DOHH2 (cell line): Measurements from ENCODE around the gene SV2B.

Experiments used
- H3F3A ChIP-seq: fragments of 200-600 bp; sonication (generic), shearing (Covaris generic); 2 replicates; pipeline ENCODE4 v1.6.0; 2016; ENCODE audit warnings: antibody characterized with exemption, mild to moderate bottlenecking; ENCODE audit not compliant: control insufficient read depth, insufficient read depth
- H3K27ac ChIP-seq: fragments of 200-600 bp; sonication (generic); 2 replicates; pipeline ENCODE4 v1.5.1; 2014; ENCODE audit warnings: low read depth, mild to moderate bottlenecking, low read length, moderate library complexity
- H3K27me3 ChIP-seq: fragments of 200-600 bp; sonication (generic); 2 replicates; pipeline ENCODE4 v1.6.1; 2014; ENCODE audit warnings: mild to moderate bottlenecking, low read length, mixed read lengths; ENCODE audit not compliant: control insufficient read depth
- H3K36me3 ChIP-seq: fragments of 200-600 bp; sonication (generic); 2 replicates; pipeline ENCODE4 v1.6.1; 2014; ENCODE audit warnings: mild to moderate bottlenecking, low read length, moderate library complexity, mixed read lengths; ENCODE audit not compliant: control insufficient read depth
- H3K4me1 ChIP-seq: fragments of 200-600 bp; sonication (generic); 2 replicates; pipeline ENCODE4 v1.6.1; 2014; ENCODE audit warnings: mild to moderate bottlenecking, low read length, mixed read lengths; ENCODE audit not compliant: control insufficient read depth
- H3K4me2 ChIP-seq: fragments of 200-600 bp; sonication (generic); 2 replicates; pipeline ENCODE4 v1.6.0; 2014; ENCODE audit warnings: mild to moderate bottlenecking, low read length, moderate library complexity
- H3K4me3 ChIP-seq: fragments of 200-600 bp; sonication (generic); 2 replicates; pipeline ENCODE4 v1.5.1; 2014; ENCODE audit warnings: mild to moderate bottlenecking, low read length, mixed read lengths
- H3K79me2 ChIP-seq: fragments of 200-600 bp; sonication (generic); 2 replicates; pipeline ENCODE4 v1.6.1; 2014; ENCODE audit warnings: mild to moderate bottlenecking, low read length, mixed read lengths; ENCODE audit not compliant: control insufficient read depth
- H3K9me2 ChIP-seq: fragments of 200-600 bp; sonication (generic); replicated peaks from 2 replicates; pipeline ENCODE4 v1.6.1; 2014; ENCODE audit warnings: mild to moderate bottlenecking, low read length, mixed read lengths; ENCODE audit not compliant: control insufficient read depth
- H3K9me3 ChIP-seq: fragments of 200-600 bp; sonication (generic); 2 replicates; pipeline ENCODE4 v1.6.1; 2014; ENCODE audit warnings: antibody characterized with exemption, low read length, mixed read lengths; ENCODE audit not compliant: control insufficient read depth, insufficient read depth
- H4K20me1 ChIP-seq: fragments of 200-600 bp; sonication (generic); 2 replicates; pipeline ENCODE4 v1.6.0; 2014; ENCODE audit warnings: low read depth, mild to moderate bottlenecking, antibody characterized with exemption, low read length, moderate library complexity; ENCODE audit not compliant: control insufficient read depth, insufficient read depth
- EZH2phosphoT487 ChIP-seq: fragments of 200-600 bp; sonication (generic); IDR thresholded peaks from 2 replicates; pipeline ENCODE4 v1.6.1; 2017; ENCODE audit warnings: borderline replicate concordance, mild to moderate bottlenecking, antibody characterized with exemption, low read length, moderate library complexity, mixed read lengths
- TF ChIP-seq, protein P1 (sequence below): fragments of 200-600 bp; sonication (generic); IDR thresholded peaks from one replicate; pipeline ENCODE4 v1.5.1; 2014; ENCODE audit warnings: antibody characterized with exemption, mild to moderate bottlenecking, low read depth, low read length; ENCODE audit not compliant: poor library complexity, severe bottlenecking

Gene SV2B

DNA sequence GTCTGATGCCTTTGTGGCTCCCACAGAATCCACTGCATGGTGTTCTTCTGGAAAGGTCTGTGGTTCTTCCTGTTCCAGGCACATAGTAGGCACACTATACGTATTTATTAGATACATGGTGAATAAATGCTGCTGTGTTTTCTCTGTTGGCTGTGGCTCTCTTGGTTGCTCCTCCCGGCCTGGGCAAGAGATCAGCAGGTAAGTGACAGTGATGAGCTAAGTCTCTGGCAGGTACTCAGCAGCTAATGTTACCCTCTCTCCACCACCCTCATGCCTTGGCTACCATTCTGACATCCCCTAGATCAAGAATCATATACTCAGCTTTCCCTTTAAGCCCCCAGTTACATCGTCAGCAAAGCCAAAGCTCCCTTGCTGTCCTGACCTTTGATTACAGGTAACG is 8.4 kb downstream of the SV2B start:
- Histone ChIP-seq H3F3A (no peaks in the 10 kb centered on the region), H3K9me2 (no peaks in the 10 kb centered on the region), H3K4me2 (no peak overlapping the region), H4K20me1 (no peaks in the 10 kb centered on the region), H3K79me2 (no peaks in the 10 kb centered on the region), H3K27ac (no peak overlapping the region), H3K36me3 (no peaks in the 10 kb centered on the region), H3K4me1 (no peaks in the 10 kb centered on the region), H3K4me3 (no peak overlapping the region), H3K27me3 (0 out of 2 replicates have a peak, but pooled peaks cover 3% of the 10 kb centered on the region), H3K9me3 (no peaks in the 10 kb centered on the region)
- TF ChIP-seq, protein P1, sequence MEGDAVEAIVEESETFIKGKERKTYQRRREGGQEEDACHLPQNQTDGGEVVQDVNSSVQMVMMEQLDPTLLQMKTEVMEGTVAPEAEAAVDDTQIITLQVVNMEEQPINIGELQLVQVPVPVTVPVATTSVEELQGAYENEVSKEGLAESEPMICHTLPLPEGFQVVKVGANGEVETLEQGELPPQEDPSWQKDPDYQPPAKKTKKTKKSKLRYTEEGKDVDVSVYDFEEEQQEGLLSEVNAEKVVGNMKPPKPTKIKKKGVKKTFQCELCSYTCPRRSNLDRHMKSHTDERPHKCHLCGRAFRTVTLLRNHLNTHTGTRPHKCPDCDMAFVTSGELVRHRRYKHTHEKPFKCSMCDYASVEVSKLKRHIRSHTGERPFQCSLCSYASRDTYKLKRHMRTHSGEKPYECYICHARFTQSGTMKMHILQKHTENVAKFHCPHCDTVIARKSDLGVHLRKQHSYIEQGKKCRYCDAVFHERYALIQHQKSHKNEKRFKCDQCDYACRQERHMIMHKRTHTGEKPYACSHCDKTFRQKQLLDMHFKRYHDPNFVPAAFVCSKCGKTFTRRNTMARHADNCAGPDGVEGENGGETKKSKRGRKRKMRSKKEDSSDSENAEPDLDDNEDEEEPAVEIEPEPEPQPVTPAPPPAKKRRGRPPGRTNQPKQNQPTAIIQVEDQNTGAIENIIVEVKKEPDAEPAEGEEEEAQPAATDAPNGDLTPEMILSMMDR, result no peak
- TF ChIP-seq EZH2phosphoT487, result no peak

DNA sequence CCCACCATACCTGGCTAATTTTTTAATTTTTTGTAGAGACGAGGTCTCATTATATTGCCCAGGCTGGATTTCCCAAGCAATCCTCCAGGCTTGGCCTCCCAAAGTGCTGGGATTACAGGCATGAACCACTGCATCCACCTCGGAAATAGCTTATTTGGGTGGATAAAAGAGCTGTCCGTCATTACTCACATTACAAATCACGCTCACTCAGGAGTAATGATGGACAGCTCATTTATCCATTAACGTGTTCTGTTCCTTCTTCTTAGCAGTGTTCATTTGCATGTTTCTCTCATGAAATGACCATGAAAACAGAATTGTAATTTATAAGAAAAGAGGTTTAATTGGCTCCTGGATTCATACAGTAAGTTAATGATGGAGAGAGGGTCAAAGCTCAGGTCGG is 9.8 kb downstream of the SV2B start:
- TF ChIP-seq, protein P1, result no peak
- Histone ChIP-seq H3K9me2 (no peaks in the 10 kb centered on the region), H3K9me3 (no peaks in the 10 kb centered on the region), H3K4me2 (no peak overlapping the region), H3F3A (no peaks in the 10 kb centered on the region), H3K4me1 (no peaks in the 10 kb centered on the region), H3K36me3 (no peaks in the 10 kb centered on the region), H3K4me3 (no peak overlapping the region), H3K79me2 (no peaks in the 10 kb centered on the region), H4K20me1 (no peaks in the 10 kb centered on the region), H3K27ac (no peak overlapping the region), H3K27me3 (peaks cover 2% of the 10 kb centered on the region)

DNA sequence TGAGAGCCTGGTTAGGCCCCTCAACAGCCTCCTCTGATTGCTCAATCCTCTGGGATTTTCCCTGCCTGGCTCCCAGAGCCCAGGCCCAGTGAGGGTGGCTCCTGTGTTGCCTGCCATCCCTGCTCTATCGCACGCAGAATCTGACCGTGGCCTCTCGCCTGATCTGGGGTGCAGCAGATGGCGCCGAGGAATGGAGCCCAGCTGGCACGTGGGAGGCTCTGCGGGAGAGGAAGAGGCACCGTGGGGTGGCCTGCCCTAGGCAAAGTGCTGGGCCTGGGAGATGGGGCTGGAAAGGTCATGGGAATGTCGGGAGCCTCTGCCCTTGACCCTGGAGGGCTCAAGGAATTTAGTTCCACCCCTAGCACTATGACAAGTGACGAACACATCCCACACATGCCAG is 10.3 kb downstream of the SV2B start:
- no peaks in the 10 kb centered on the region for H3K36me3 ChIP-seq
- no peak overlapping the region for H3K4me3 ChIP-seq
- no peaks in the 10 kb centered on the region for H3K79me2 ChIP-seq
- peaks cover 3% of the 10 kb centered on the region for H3K27me3 ChIP-seq
- no peaks in the 10 kb centered on the region for H3K9me2 ChIP-seq
- H3K4me1 ChIP-seq, result no peaks in the 10 kb centered on the region
- TF ChIP-seq EZH2phosphoT487, result no peak
- TF ChIP-seq, protein P1, result no peak
- H4K20me1 ChIP-seq, result no peaks in the 10 kb centered on the region
- no peaks in the 10 kb centered on the region for H3F3A ChIP-seq
- H3K9me3 ChIP-seq, result no peaks in the 10 kb centered on the region
- H3K27ac ChIP-seq, result no peak overlapping the region
- H3K4me2 ChIP-seq, result no peak overlapping the region

DNA sequence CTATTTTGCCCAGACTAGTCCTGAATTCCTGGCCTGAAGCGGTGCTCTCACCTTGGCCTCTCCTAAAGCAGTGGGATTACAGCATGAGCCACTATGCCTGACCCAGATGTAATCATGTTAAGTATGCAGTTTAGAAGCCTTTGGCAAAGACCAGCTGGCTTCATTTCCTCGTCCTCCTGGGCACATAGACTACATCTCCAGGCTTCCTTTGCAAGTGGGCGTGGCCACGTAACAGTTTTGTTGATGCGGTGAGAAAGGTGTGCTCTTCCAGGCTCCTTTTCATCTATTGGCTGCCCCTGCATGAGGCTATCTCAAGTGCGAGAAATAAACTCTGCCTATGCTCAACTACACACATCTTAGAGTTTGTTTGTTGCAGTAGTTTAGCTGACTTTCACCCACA is 13.0 kb downstream of the SV2B start:
- H4K20me1 ChIP-seq, result no peaks in the 10 kb centered on the region
- H3K9me3 ChIP-seq, result no peaks in the 10 kb centered on the region
- TF ChIP-seq, protein P1, result no peak
- no peak for TF ChIP-seq EZH2phosphoT487
- no peaks in the 10 kb centered on the region for H3K36me3 ChIP-seq
- no peak overlapping the region for H3K4me2 ChIP-seq
- H3K79me2 ChIP-seq, result no peaks in the 10 kb centered on the region
- H3K27me3 ChIP-seq, result peaks cover 7% of the 10 kb centered on the region
- H3K27ac ChIP-seq, result no peak overlapping the region
- H3F3A ChIP-seq, result no peaks in the 10 kb centered on the region
- H3K9me2 ChIP-seq, result no peaks in the 10 kb centered on the region
- no peak overlapping the region for H3K4me3 ChIP-seq
- no peaks in the 10 kb centered on the region for H3K4me1 ChIP-seq
